HepG2 (cell line): Measurements from ENCODE around the gene NSMF. TPM values are rescaled to one million over a fixed set of nuclear protein-coding genes. Genes with fewer than 3 reads are reported as not detected.

Source experiments
- AGO2 ChIP-seq: fragments of 200-400 bp; formaldehyde crosslinking; optimal IDR thresholded peaks from 2 replicates; pipeline ENCODE3; 2017; ENCODE audit warnings: mild to moderate bottlenecking, low read depth, low read length, moderate library complexity
- BATF2 ChIP-seq: sonication (generic); formaldehyde crosslinking; IDR thresholded peaks from 2 replicates; pipeline ENCODE4 v1.8.0; 2022; ENCODE audit warnings: mild to moderate bottlenecking, missing genetic modification reagents, moderate library complexity
- KDM4B ChIP-seq: sonication (generic); formaldehyde crosslinking; IDR thresholded peaks from 2 replicates; pipeline ENCODE4 v1.4.0; 2020; ENCODE audit warnings: missing genetic modification reagents
- ONECUT2 ChIP-seq: sonication (generic); formaldehyde crosslinking; IDR thresholded peaks from 2 replicates; pipeline ENCODE4 v1.4.0; 2020; ENCODE audit warnings: missing genetic modification reagents
- POGZ ChIP-seq: sonication (generic); formaldehyde crosslinking; IDR thresholded peaks from 2 replicates; pipeline ENCODE4 v1.4.0; 2020; ENCODE audit warnings: mild to moderate bottlenecking, missing genetic modification reagents
- POLR2A ChIP-seq, 2 experiments: IDR thresholded peaks; 2 replicates each; pipeline ENCODE4 v1.6.1; 2011; ENCODE audit warnings: low read depth in 2 of 2, low read length in 2 of 2, mild to moderate bottlenecking in 1 of 2, moderate library complexity in 1 of 2; ENCODE audit not compliant: insufficient read depth in 1 of 2
- RBFOX2 ChIP-seq: fragments of 200-400 bp; formaldehyde crosslinking; IDR thresholded peaks from 2 replicates; pipeline ENCODE4 v1.6.1; 2017; ENCODE audit warnings: low read depth, mild to moderate bottlenecking, low read length
- THAP8 ChIP-seq: sonication (generic); formaldehyde crosslinking; IDR thresholded peaks from 2 replicates; pipeline ENCODE4 v1.5.1; 2020; ENCODE audit warnings: missing genetic modification reagents, mild to moderate bottlenecking, borderline replicate concordance
- ZFP36L1 ChIP-seq: sonication (generic); formaldehyde crosslinking; IDR thresholded peaks from 2 replicates; pipeline ENCODE4 v1.8.0; 2022; ENCODE audit warnings: mild to moderate bottlenecking, missing genetic modification reagents, moderate library complexity
- ZHX2 ChIP-seq, 2 experiments: sonication (generic) in 1 of 2; formaldehyde crosslinking in 1 of 2; IDR thresholded peaks; 2 replicates each; pipeline versions ENCODE4 v1.6.1 to v1.9.0; 2014 to 2022; ENCODE audit warnings: antibody characterized with exemption in 1 of 2, borderline replicate concordance in 1 of 2, inconsistent platforms in 1 of 2, low read depth in 1 of 2, missing genetic modification reagents in 1 of 2
- ZNF282 ChIP-seq: fragments of 450-650 bp; IDR thresholded peaks from 2 replicates; pipeline ENCODE4 v1.6.1; 2018; ENCODE audit not compliant: partially characterized antibody
- ZNF468 ChIP-seq: sonication (generic); formaldehyde crosslinking; IDR thresholded peaks from 2 replicates; pipeline ENCODE4 v1.8.0; 2022; ENCODE audit warnings: mild to moderate bottlenecking, moderate library complexity, missing genetic modification reagents
- ZNF496 ChIP-seq: sonication (generic); formaldehyde crosslinking; IDR thresholded peaks from 2 replicates; pipeline ENCODE4 v1.8.1; 2023; ENCODE audit warnings: mild to moderate bottlenecking, moderate library complexity, missing genetic modification reagents; ENCODE audit not compliant: insufficient replicate concordance
- ZSCAN21 ChIP-seq: sonication (generic); formaldehyde crosslinking; IDR thresholded peaks from 2 replicates; pipeline ENCODE4 v1.8.0; 2022; ENCODE audit warnings: mild to moderate bottlenecking, missing genetic modification reagents, moderate library complexity, borderline replicate concordance
- polyA plus RNA-seq, 8 experiments: library from polyadenylated mRNA; depleted of rRNA in 3 of 8; stranded (reverse) in 7 of 8; unstranded in 1 of 8; fragments of >200 nt; fragmentation: Illumina TruSeq in 4 of 8; extraction: Trizol in 4 of 8; gene quantifications; 2 replicates each; pipeline versions ENCODE4 v1.2.1 to v1.2.3, GENCODE V29; 2011 to 2016; ENCODE audit warnings: low read depth in 4 of 8, missing spikeins in 1 of 8, mixed read lengths in 1 of 8; ENCODE audit not compliant: insufficient read depth in 1 of 8
- total RNA-seq, 5 experiments: library from RNA; depleted of rRNA; stranded (reverse); fragments of >200 nt; fragmentation: Illumina TruSeq; extraction: Trizol; gene quantifications; 2 replicates each; pipeline ENCODE4 v1.2.3, GENCODE V29; 2016; ENCODE audit warnings: low read depth in 1 of 5

NSMF gene
- total and polyA plus RNA-seq, 2 of the 13 experiments (the other 11 are each of a cell fraction or from before 2014, with no cell fraction given) = 44.3 to 183 TPM

- no peak for TF ChIP-seq ZHX2 (IDR thresholded peaks at IDR 0.05; ENCODE audit: low read depth)
- no peak for TF ChIP-seq ZHX2 (CRISPR knock-in tag; IDR thresholded peaks at IDR 0.05; ENCODE audit: borderline replicate concordance)
- no peak for TF ChIP-seq BATF2
- TF ChIP-seq AGO2 = peak; percentile 19
- no peak for TF ChIP-seq ZNF282
- TF ChIP-seq ZFP36L1 (CRISPR knock-in tag) = no peak
- TF ChIP-seq POLR2A (IDR thresholded peaks at IDR 0.05; ENCODE audit: insufficient read depth in 1 of 2, low read depth in 2 of 2, low read length in 2 of 2) = peak in 1 of 2 experiments; percentile 42; a peak in 1 of 4 replicates
- TF ChIP-seq THAP8 = no peak
- TF ChIP-seq RBFOX2 = peak; percentile 60
- TF ChIP-seq KDM4B = no peak
- no peak; the same call in 1 of the 2 replicates for TF ChIP-seq ZSCAN21 (CRISPR knock-in tag)
- TF ChIP-seq ZNF468 (CRISPR knock-in tag) = no peak
- TF ChIP-seq POGZ (CRISPR knock-in tag) = no peak
- no peak for TF ChIP-seq ONECUT2 (CRISPR knock-in tag)
- no peak for TF ChIP-seq ZNF496 (CRISPR knock-in tag)
- TF ChIP-seq, all 625 proteins: peak for 15
Observed at GRCh38 chr9:137454145-137454596, 5.0 kb downstream of the NSMF start (continued).
